Thymus (tissue), 11 donors: ENCODE results near the gene PRPF6. TPM values are rescaled to one million over a fixed set of nuclear protein-coding genes. Genes with fewer than 3 reads are reported as not detected.

Experiments
- DNase-seq, 9 donors: peaks; one replicate each; pipeline ENCODE4 v3.0.0-alpha.2; 2013; ENCODE audit warnings: low spot score in 9 of 9, low read depth in 6 of 9, missing footprints in 1 of 9
- H3K27ac ChIP-seq, 2 donors: one replicate each; pipeline ENCODE4 v1.5.1; 2013; ENCODE audit warnings: control low read depth in 1 of 2, low read depth in 1 of 2, low read length in 1 of 2, mild to moderate bottlenecking in 1 of 2, moderate library complexity in 1 of 2
- H3K27me3 ChIP-seq, 2 donors: one replicate each; pipeline ENCODE4 v1.5.1; 2013; ENCODE audit warnings: low read length in 1 of 2; ENCODE audit not compliant: control insufficient read depth in 2 of 2, insufficient read depth in 1 of 2
- H3K36me3 ChIP-seq, 2 donors: one replicate each; pipeline ENCODE4 v1.5.1; 2013; ENCODE audit warnings: low read length in 1 of 2, mild to moderate bottlenecking in 1 of 2, moderate library complexity in 1 of 2; ENCODE audit not compliant: control insufficient read depth in 2 of 2, insufficient read depth in 2 of 2
- H3K4me1 ChIP-seq, 2 donors: one replicate each; pipeline ENCODE4 v1.5.1; 2013; ENCODE audit warnings: low read length in 2 of 2; ENCODE audit not compliant: control insufficient read depth in 2 of 2, insufficient read depth in 2 of 2
- H3K4me3 ChIP-seq, 2 donors: one replicate each; pipeline ENCODE4 v1.5.1; 2013; ENCODE audit warnings: low read length in 2 of 2, control low read depth in 1 of 2, mild to moderate bottlenecking in 1 of 2
- H3K9me3 ChIP-seq, 2 donors: one replicate each; pipeline ENCODE4 v1.5.1; 2013; ENCODE audit warnings: low read length in 1 of 2, mild to moderate bottlenecking in 1 of 2; ENCODE audit not compliant: control insufficient read depth in 2 of 2, insufficient read depth in 1 of 2
- WGBS: extraction: QIAGEN DNeasy Blood & Tissue Kit; methylation state at CpG from one replicate; pipeline ENCODE4 v1.1.7; 2013; 5-methylcytosine and 5-hydroxymethylcytosine counted together
- polyA plus RNA-seq: library from polyadenylated mRNA; stranded (reverse); fragments of 200-250 nt; gene quantifications from one replicate; pipeline ENCODE4 v1.2.3, GENCODE V29; 2013
- total RNA-seq: library from RNA; stranded (reverse); fragments of 120-200 nt; gene quantifications from one replicate; pipeline ENCODE4 v1.2.4, GENCODE V29; 2013
- donor health status: healthy.

The PRPF6 gene
- total and polyA plus RNA-seq, 2 donors, result 45.1 to 56.1 TPM

DNA sequence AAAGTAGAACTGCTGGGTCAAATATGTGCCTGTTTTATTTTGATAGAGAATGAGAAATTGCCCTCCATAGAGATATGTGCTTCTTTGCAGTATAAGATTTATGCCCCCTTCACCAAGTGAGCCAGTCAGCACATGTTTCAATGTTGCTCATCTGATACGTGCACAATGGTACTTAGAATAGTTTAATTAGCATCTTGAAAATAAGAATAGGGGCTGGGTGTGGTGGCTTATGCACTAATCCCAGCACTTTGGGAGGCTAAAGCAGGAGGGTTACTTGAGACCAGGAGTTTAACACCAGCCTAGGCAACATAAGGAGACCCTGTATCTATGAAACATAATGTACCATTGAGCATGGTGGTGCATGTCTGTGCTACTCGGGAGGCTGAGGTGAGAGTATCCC, 34.7 kb downstream of the PRPF6 start:
- Histone ChIP-seq H3K4me3 (no peak overlapping the region), H3K9me3 (peaks cover 7 to 10% of the 10 kb centered on the region in 2 donors), H3K4me1 (peaks cover 2 to 3% of the 10 kb centered on the region in 2 donors), H3K36me3 (peaks cover 62 to 78% of the 10 kb centered on the region in 2 donors), H3K27ac (no peak overlapping the region), H3K27me3 (no peaks in the 10 kb centered on the region)
- 99% methylated on average over 2 of the region's 2 CpGs for WGBS
- no peak for DNase-seq

DNA sequence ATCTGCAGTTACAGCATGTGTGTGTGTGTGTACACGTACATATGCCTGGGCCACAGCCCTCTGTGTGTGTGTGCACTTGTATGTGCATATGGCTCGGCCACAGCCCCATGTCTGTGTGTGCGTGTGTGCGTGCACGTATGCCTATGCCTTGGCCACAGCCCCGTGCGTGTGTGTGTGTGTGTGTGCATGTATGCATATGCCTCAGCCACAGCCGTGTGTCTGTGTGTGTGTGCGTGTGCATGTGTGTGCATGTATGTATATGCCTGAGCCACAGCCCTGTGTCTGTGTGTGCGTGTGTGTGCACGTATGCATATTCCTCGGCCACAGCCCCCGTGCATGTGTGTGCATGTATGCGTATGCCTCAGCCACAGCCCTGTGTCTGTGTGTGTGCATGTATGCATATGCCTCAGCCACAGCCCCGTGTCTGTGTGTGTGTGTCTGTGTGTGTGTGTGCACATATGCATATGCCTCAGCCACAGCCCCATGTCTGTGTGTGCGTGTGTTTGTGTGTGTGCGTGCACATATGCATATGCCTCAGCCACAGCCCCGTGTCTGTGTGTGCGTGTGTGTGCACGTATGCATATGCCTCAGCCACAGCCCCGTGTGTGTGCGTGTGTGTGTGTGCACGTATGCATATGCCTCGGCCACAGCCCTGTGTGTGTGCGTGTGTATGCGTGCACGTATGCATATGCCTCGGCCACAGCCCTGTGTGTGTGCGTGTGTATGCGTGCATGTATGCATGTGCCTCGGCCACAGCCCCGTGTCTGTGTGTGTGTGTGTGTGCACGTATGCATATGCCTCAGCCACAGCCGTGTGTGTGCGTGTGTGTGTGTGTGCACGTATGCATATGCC, 40.4 kb downstream of the PRPF6 start:
- DNase-seq, result no peak
- Histone ChIP-seq H3K27me3 (no peaks in the 10 kb centered on the region), H3K4me3 (no peak overlapping the region), H3K9me3 (peaks cover 0 to 3% of the 10 kb centered on the region in 2 donors), H3K36me3 (peaks cover 73 to 91% of the 10 kb centered on the region in 2 donors), H3K4me1 (no peaks in the 10 kb centered on the region), H3K27ac (no peak overlapping the region)
- WGBS, result 98% methylated on average over 36 of the region's 36 CpGs

DNA sequence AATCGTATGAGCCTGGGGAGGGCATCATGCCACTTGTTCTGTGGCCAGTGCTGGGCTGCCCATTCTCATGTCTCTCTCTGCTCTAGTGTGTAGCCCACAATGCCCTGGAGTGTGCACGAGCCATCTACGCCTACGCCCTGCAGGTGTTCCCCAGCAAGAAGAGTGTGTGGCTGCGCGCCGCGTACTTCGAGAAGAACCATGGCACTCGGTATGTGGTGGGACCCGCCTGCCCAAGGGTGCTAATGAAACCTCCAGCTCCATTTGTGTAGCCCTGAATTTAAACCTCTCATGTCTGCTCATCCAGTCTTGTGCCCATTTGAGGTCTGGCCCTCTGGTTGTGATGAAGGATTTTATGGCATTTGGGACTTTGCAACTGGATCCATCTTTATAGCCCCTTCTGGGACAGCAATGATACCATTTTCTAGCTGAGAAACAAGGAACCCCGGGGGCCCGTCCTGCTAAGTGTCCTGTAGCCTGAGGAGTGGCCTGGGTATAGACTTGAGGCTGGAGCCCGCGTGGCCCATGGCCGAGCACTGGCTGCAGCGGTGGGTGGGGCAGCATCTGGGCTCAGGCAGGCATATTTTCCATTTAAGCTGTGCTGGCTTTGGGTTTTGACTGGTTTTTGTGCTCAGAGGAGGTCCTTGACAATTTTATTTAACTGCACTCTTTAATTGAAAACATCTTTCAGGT, 41.9 kb downstream of the PRPF6 start:
- WGBS, result 97% methylated on average over 17 of the region's 17 CpGs
- Histone ChIP-seq H3K27me3 (no peaks in the 10 kb centered on the region), H3K27ac (no peak overlapping the region), H3K4me3 (no peak overlapping the region), H3K9me3 (peaks cover 0 to 3% of the 10 kb centered on the region in 2 donors), H3K36me3 (peaks cover 78 to 93% of the 10 kb centered on the region in 2 donors), H3K4me1 (no peaks in the 10 kb centered on the region)
- DNase-seq, result no peak

DNA sequence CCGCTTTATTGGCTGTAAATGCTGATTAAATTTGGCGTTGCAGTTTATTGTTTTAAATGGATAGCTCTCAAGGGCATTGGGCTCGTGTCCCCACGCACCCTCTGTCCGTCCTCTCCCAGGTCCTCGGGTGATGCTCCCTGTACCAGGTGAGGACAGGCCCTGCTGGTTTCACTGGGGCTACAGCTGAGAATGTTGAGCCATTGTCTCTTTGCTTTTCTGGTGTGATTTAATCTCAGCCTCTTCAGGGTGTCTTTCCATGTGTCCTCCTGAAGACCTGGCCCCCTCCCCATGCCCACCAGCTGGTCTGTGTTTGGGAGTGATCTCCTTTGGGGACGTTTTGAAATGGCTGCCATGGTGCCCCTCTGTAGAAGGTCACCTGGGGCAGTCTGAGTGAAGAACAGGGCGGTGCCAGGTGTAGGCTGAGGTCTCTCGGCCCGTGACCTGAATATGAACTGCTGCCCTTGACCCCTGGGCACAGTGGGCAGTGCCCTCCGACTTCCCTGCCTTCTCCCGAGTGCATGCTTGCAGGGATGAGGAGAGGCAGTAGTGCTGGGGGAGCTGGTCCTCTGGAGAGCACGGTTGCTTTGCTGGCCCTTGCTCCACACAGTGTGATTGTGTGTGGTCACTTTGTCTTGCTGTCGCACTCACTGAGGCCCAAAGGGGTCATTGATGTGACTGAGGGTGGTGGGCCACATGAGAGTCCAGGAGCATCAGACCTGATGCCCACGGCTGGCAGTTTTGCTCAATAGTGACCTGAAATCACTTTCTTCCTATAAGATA, 42.6 kb downstream of the PRPF6 start:
- DNase-seq, result no peak
- no peak overlapping the region for H3K27ac ChIP-seq
- 98% methylated on average over 15 of the region's 15 CpGs for WGBS
- H3K27me3 ChIP-seq, result no peaks in the 10 kb centered on the region
- H3K4me1 ChIP-seq, result no peaks in the 10 kb centered on the region
- H3K4me3 ChIP-seq, result no peak overlapping the region
- peaks cover 0 to 3% of the 10 kb centered on the region in 2 donors for H3K9me3 ChIP-seq
- peaks cover 79 to 94% of the 10 kb centered on the region in 2 donors for H3K36me3 ChIP-seq

DNA sequence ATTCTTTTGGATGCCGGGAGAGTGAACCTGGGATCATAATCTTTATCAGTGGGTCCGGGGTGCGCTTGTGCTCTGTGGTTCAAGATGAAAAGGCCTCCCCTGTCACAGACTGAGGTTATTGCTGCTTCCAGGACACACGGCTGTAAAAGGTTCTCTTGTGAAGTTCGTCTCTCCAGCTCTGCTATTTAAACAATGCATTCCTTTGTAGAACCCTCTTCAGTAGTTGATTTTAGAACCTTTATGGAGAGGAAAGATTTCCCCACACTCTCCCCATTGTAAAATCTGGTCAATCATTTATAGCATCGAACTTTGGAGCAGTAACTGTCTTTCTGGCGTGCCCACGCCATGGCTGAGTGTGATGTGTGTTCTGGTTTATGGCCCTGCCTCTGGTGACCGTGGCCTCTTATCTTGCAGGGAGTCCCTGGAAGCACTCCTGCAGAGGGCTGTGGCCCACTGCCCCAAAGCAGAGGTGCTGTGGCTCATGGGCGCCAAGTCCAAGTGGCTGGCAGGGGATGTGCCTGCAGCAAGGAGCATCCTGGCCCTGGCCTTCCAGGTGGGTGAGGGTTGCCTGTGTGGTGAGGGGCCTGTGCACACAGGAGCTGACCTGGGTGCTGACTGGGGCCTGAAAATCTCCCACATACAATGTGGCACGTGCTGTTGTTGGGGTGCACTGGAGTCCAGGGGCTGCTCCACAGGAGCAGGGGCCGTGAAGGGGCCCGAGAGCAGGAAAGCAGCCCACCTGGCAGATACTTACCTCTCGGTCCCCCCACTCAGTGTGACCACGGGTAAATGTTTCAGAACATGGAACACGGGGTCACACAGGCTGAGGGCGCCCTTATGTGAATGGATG, 43.4 kb downstream of the PRPF6 start:
- H3K4me1 ChIP-seq, result no peaks in the 10 kb centered on the region
- no peaks in the 10 kb centered on the region for H3K27me3 ChIP-seq
- peaks cover 79 to 93% of the 10 kb centered on the region in 2 donors for H3K36me3 ChIP-seq
- H3K9me3 ChIP-seq, result peaks cover 0 to 3% of the 10 kb centered on the region in 2 donors
- WGBS, result 97% methylated on average over 17 of the region's 17 CpGs
- DNase-seq, result no peak
- no peak overlapping the region for H3K27ac ChIP-seq
- H3K4me3 ChIP-seq, result no peak overlapping the region

DNA sequence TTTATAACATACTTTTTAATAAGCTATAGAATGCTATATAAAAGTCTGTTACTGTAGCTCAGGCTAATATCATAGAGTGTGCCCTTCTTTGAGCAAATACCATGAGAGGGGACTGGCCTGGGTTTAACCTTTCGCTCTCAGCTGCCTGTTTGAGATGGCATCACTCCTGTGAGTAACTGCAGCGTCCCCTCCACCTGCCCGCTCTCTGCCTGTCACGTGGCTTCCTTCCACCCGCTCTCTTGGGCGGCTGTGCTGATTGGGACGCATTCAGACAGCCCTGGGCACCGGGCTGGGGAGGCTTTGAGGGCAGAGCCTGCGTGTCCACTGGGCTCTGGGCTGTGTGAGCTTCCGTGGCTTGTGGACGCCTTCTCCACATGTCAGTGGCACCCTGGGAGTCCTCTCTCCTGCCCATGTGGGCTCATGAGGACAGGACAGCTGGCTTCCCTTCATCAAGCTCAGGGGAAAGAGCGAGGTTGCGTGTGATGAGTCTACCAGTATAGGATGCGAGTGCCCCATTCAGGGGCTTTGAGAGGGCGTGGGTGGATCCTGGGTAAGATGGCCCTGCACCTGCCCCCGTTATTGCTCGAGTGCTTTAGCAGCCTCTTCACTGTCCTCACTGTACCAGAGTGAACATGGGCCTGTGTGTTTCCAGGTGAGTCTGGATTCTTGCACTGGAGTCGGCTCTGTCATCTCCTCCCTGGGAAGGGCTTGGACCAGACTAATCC, 44.3 kb downstream of the PRPF6 start:
- DNase-seq, result no peak
- H3K27ac ChIP-seq, result no peak overlapping the region

DNA sequence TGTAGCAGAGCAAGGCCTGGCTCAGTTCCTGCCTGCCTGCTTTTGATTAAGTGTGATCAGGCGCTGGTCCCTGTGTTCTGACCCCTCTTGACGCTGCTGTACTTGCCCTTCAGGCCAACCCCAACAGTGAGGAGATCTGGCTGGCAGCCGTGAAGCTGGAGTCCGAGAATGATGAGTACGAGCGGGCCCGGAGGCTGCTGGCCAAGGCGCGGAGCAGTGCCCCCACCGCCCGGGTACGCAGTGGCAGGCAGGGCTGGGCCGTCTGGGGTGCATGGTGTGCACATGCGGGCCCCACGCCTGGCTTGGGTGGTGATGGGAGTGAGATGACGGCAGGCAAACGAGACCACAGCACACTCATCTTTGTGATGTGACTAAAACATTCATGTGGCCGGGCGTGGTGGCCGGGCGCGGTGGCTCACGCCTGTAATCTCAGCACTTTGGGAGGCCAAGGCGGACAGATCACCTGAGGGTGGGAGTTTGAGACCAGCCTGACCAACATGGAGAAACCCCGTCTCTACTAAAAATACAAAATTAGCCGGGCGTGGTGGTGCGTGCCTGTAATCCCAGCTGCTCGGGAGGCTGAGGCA, 45.0 kb downstream of the PRPF6 start:
- no peak overlapping the region for H3K4me3 ChIP-seq

More for the DNA sequence above, 44.3 kb downstream of the PRPF6 start:
- Histone ChIP-seq H3K4me3 (no peak overlapping the region), H3K36me3 (peaks cover 82 to 93% of the 10 kb centered on the region in 2 donors), H3K9me3 (peaks cover 0 to 3% of the 10 kb centered on the region in 2 donors), H3K4me1 (no peaks in the 10 kb centered on the region), H3K27me3 (no peaks in the 10 kb centered on the region)
- WGBS, result 98% methylated on average over 18 of the region's 18 CpGs

More for the DNA sequence above, 45.0 kb downstream of the PRPF6 start:
- DNase-seq, result no peak
- H3K4me1 ChIP-seq, result no peaks in the 10 kb centered on the region
- H3K27ac ChIP-seq, result no peak overlapping the region
- H3K9me3 ChIP-seq, result peaks cover 0 to 3% of the 10 kb centered on the region in 2 donors
- H3K36me3 ChIP-seq, result peaks cover 85 to 98% of the 10 kb centered on the region in 2 donors
- no peaks in the 10 kb centered on the region for H3K27me3 ChIP-seq
- WGBS, result 97% methylated on average over 29 of the region's 29 CpGs
